ENCODE results near the gene ADAM15. TPM values are rescaled to one million over a fixed set of nuclear protein-coding genes. Genes with fewer than 3 reads are reported as not detected.

The ADAM15 gene
- total and polyA plus RNA-seq, 2 of the 8 experiments (the other 6 are each of a cell fraction or from before 2014, with no cell fraction given), result 32.9 to 37.6 TPM

DNA sequence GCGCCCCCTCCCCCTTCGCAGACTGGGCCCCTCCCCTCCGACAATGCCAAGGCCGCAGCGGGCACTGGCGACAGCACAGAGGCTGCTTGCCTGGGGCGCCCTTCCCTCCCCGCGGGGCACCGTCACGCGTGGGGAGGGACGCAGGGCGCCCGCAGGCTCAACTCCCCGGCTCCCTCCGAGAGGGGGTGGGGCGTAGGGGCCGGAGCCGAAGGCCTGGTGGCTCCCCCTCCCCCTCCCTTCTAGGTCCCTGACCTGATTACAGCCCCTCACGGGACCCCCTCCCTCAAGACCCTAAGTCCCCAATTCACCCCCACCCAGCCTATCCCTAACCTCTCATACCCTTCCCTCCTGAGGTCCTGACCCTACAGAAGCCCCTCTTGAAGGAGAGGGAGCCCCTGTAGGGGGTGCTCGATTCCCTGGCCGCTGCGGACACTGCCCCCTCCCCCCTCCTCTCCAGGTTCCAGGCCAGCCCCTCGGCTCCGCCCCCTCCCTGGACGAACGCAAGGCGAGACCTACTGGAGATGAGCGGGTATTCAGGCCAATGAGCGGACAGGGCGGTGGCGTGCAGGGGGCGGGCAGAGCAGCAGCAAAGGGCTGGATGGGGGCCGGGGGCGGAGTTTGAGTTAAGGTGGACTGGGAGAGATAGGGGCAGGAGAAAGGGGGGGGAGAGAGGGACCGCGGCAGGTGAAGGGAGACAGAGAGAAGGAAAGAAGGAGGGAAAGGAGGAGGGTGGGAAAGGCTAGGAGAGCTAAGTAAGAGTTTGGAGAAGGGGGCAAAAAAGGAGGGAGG lies 49.2 kb upstream of the ADAM15 start (continued):
- TF ChIP-seq CHD1 (IDR thresholded peaks at IDR 0.05; ENCODE audit: low read depth, low read length) (no peak), HDAC2 (IDR thresholded peaks at IDR 0.05; ENCODE audit: borderline replicate concordance in 1 of 2, low read depth in 2 of 2, low read length in 2 of 2) (peak in 1 of 2 experiments; percentile 44; a peak in 1 of 4 replicates), CTBP2 (IDR thresholded peaks at IDR 0.05; ENCODE audit: borderline replicate concordance, insufficient read depth, insufficient read length, low read length) (peak; percentile 21), RAD21 (IDR thresholded peaks at IDR 0.05 in 1 of 2, conservative IDR thresholded peaks at IDR 0.05 in 1 of 2; ENCODE audit: low read depth in 2 of 2, low read length in 2 of 2) (peak; percentile 0 to 42; a peak in 3 of 4 replicates), EGR1 (IDR thresholded peaks at IDR 0.05; ENCODE audit: borderline replicate concordance, low read depth, low read length) (peak; percentile 21), NRF1 (IDR thresholded peaks at IDR 0.05; ENCODE audit: low read depth, low read length) (no peak), JUND (IDR thresholded peaks at IDR 0.05; ENCODE audit: low read length) (no peak), YY1 (IDR thresholded peaks at IDR 0.05; ENCODE audit: low read depth, low read length) (no peak), CBX5 (IDR thresholded peaks at IDR 0.05; ENCODE audit: low read depth, low read length) (no peak), SAP30 (IDR thresholded peaks at IDR 0.05; ENCODE audit: insufficient read depth, insufficient replicate concordance, low read length) (no peak), RXRA (IDR thresholded peaks at IDR 0.05; ENCODE audit: insufficient read depth, low read depth, low read length) (0 out of 2 replicates have a peak, but pooled peaks have one; percentile 8), SP1 (IDR thresholded peaks at IDR 0.05; ENCODE audit: low read depth, low read length) (peak; percentile 66), BCL11A (IDR thresholded peaks at IDR 0.05; ENCODE audit: low read depth in 2 of 2, low read length in 2 of 2) (no peak), CREB1 (IDR thresholded peaks at IDR 0.05) (peak; percentile 62; the same call in 1 of the 2 replicates), SP2 (IDR thresholded peaks at IDR 0.05; ENCODE audit: low read length) (peak; percentile 56), EP300 (IDR thresholded peaks at IDR 0.05; ENCODE audit: borderline replicate concordance in 1 of 2, low read depth in 2 of 2, low read length in 2 of 2) (no peak; a peak in 1 of 3 replicates)
- TF ChIP-seq, protein P1, sequence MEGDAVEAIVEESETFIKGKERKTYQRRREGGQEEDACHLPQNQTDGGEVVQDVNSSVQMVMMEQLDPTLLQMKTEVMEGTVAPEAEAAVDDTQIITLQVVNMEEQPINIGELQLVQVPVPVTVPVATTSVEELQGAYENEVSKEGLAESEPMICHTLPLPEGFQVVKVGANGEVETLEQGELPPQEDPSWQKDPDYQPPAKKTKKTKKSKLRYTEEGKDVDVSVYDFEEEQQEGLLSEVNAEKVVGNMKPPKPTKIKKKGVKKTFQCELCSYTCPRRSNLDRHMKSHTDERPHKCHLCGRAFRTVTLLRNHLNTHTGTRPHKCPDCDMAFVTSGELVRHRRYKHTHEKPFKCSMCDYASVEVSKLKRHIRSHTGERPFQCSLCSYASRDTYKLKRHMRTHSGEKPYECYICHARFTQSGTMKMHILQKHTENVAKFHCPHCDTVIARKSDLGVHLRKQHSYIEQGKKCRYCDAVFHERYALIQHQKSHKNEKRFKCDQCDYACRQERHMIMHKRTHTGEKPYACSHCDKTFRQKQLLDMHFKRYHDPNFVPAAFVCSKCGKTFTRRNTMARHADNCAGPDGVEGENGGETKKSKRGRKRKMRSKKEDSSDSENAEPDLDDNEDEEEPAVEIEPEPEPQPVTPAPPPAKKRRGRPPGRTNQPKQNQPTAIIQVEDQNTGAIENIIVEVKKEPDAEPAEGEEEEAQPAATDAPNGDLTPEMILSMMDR (IDR thresholded peaks at IDR 0.05; ENCODE audit: control extremely low read depth in 1 of 3, insufficient read depth in 1 of 3, low read depth in 1 of 3, low read length in 3 of 3), result peak in 2 of 3 experiments; percentile 20 to 29; a peak in 2 of 4 replicates

All from H1 (cell line).